AG04450 (cell line): Measurements from ENCODE around the gene RTN4. TPM values are rescaled to one million over a fixed set of nuclear protein-coding genes. Genes with fewer than 3 reads are reported as not detected.

Source experiments
- CTCF ChIA-PET: fragments of 300-600, 350-600 bp; formaldehyde crosslinking; extraction: SDS; loops from one replicate; lab custom pipeline; 2022; ENCODE audit warnings: antibody characterized with exemption, inconsistent platforms; lab: Charles Lee
- POLR2A ChIA-PET: fragments of 350-600 bp; formaldehyde crosslinking; extraction: SDS; loops from one replicate; lab custom pipeline; 2021; ENCODE audit warnings: antibody characterized with exemption, inconsistent platforms; lab: Yijun Ruan, JAX
- DNase-seq: peaks from one replicate; pipeline ENCODE4 v3.0.0-alpha.2; 2011; ENCODE audit warnings: low read depth, low spot score
- H3K27ac ChIP-seq: one replicate; pipeline ENCODE4 v1.5.1; 2012; ENCODE audit warnings: low read depth, low read length, control low read depth
- H3K27me3 ChIP-seq: one replicate; pipeline ENCODE4 v1.6.0; 2012; ENCODE audit warnings: low read length; ENCODE audit not compliant: control insufficient read depth, insufficient read depth
- H3K4me3 ChIP-seq: 2 replicates; pipeline ENCODE4 v1.5.1; 2011; ENCODE audit warnings: mild to moderate bottlenecking, low read depth, low read length, control low read depth
- H3K9me3 ChIP-seq: 2 replicates; pipeline ENCODE4 v1.5.1; 2012; ENCODE audit warnings: low read length; ENCODE audit not compliant: control insufficient read depth, insufficient read depth
- CTCF ChIP-seq: IDR thresholded peaks from 2 replicates; pipeline ENCODE4 v1.5.1; 2011; ENCODE audit warnings: low read depth, low read length, control low read depth, inconsistent platforms
- polyA plus RNA-seq: library from polyadenylated mRNA; depleted of rRNA; stranded (reverse); fragments of >200 nt; gene quantifications from 2 replicates; pipeline ENCODE4 v1.2.3, GENCODE V29; 2011

RTN4 gene
- polyA plus RNA-seq, 1 experiment: 668 TPM

DNA sequence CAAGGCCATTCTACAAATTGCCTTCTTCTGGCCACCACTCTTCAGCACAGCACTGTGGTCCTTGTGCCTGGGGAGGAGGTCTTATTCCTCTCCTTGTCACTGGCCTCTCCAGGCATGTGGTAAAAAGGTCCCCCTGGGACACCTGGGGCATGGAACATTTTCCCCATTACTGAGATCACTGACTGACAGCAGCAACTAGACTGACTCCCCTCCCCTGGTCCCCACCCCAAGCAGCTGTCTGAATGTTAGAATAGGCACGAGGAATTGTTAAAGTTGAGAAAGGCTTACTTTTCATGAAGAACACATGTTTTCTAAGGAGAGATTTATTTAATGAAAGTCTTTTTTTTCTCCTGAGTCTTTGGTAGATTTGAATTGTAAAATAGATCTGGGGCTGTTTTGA lies 39.5 kb upstream of the RTN4 start:
- Histone ChIP-seq H3K9me3 (no peaks in the 10 kb centered on the region), H3K4me3 (no peak overlapping the region), H3K27ac (no peak overlapping the region), H3K27me3 (no peaks in the 10 kb centered on the region)
- ChIA-PET CTCF (interaction anchor here (1.0 kb wide), 1 partner anchor 78 kb away, joined by 3 read pairs; no protein-coding TSS in a partner anchor), POLR2A (no interaction called here)
- no peak for DNase-seq
- TF ChIP-seq CTCF: no peak

- ChIA-PET CTCF (interaction anchor here (1.5 kb wide), 1 partner anchor 188 kb away, joined by 4 read pairs; no protein-coding TSS in a partner anchor), POLR2A (interaction anchor here (1.5 kb wide), 1 partner anchor 37 kb away, joined by 4 read pairs; the partner anchor contains the start of gene RTN4)
- Histone ChIP-seq H3K27me3 (no peaks in the 10 kb centered on the region), H3K4me3 (no peak overlapping the region), H3K27ac (no peak overlapping the region), H3K9me3 (no peaks in the 10 kb centered on the region)
- no peak for TF ChIP-seq CTCF
- DNase-seq: no peak
These were observed 38.1 kb upstream of the RTN4 start for GRCh38 chr2:55088400-55088799.

DNA sequence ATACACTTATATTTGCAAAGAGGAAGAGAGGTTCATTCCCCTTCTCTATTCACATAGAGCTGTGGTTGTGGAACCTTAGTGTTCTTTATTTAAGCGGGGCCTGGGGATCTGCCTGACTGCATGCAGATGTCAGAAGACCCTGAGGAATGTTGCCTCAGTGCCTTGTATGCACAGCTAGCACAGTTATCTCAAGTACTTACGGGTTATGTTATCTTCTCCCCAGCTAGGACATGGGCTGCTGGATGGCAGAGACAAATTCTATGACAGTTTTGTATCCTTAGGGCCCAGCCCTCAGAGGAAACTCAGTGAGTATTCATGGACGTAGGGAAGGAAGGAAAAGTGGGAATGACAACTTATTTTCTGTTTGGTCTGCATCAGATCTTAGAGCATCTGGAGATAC lies 37.7 kb upstream of the RTN4 start:
- Histone ChIP-seq H3K4me3 (no peak overlapping the region), H3K27me3 (no peaks in the 10 kb centered on the region), H3K27ac (no peak overlapping the region), H3K9me3 (no peaks in the 10 kb centered on the region)
- POLR2A ChIA-PET: interaction anchor here (1.5 kb wide), 1 partner anchor 37 kb away, joined by 4 read pairs; the partner anchor contains the start of gene RTN4
- no peak for DNase-seq
- CTCF ChIA-PET: interaction anchor here (1.5 kb wide), 1 partner anchor 188 kb away, joined by 4 read pairs; no protein-coding TSS in a partner anchor
- TF ChIP-seq CTCF: no peak

DNA sequence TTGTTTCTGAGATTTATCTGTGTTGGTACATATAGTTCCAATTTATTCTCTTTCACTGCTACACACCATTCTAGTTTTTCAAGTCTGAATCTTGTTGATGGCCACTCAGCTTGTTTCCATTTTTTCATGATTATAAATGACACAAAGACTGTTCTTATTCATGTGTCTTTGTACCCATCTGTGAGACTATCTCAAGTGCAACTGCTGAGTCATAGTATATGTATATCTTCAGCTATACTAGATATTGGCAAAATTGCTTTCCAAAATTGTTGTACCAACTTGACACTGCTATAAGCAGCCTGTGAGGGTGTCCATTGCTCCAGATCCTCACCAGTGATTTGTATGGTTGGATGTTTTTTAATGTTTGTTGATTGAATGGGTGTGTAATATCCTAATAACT lies 37.2 kb upstream of the RTN4 start:
- TF ChIP-seq CTCF: no peak
- CTCF ChIA-PET: interaction anchor here (1.5 kb wide), 1 partner anchor 187 kb away, joined by 4 read pairs; no protein-coding TSS in a partner anchor

GRCh38 chr2:55085113-55086040 lies 35.1 kb upstream of the RTN4 start:
- no peak for TF ChIP-seq CTCF
- H3K27ac ChIP-seq: no peak overlapping the region
- POLR2A ChIA-PET: no interaction called here
- no peaks in the 10 kb centered on the region for H3K27me3 ChIP-seq
- H3K9me3 ChIP-seq: no peaks in the 10 kb centered on the region
- no peak for DNase-seq
- no peak overlapping the region for H3K4me3 ChIP-seq
- CTCF ChIA-PET: no interaction called here

More for the DNA sequence above, 37.2 kb upstream of the RTN4 start:
- Histone ChIP-seq H3K4me3 (no peak overlapping the region), H3K27ac (no peak overlapping the region), H3K27me3 (no peaks in the 10 kb centered on the region), H3K9me3 (no peaks in the 10 kb centered on the region)
- DNase-seq: no peak
- POLR2A ChIA-PET: interaction anchor here (1.5 kb wide), 1 partner anchor 37 kb away, joined by 4 read pairs; the partner anchor contains the start of gene RTN4
